H1 (cell line): Measurements from ENCODE around the gene BNIP1. TPM values are rescaled to one million over a fixed set of nuclear protein-coding genes. Genes with fewer than 3 reads are reported as not detected.

Source experiments
- CTCF ChIA-PET: fragments of 300-600 bp; sonication (Branson Sonifier 250); formaldehyde crosslinking; loops from one replicate; lab custom pipeline; 2021; ENCODE audit not compliant: partially characterized antibody; lab: Charles Lee
- POLR2A ChIA-PET: fragments of 300-600 bp; sonication (Branson Sonifier 250); formaldehyde crosslinking; loops from one replicate; lab custom pipeline; 2021; ENCODE audit warnings: inconsistent platforms; ENCODE audit not compliant: partially characterized antibody; lab: Charles Lee
- DNase-seq, 2 experiments: peaks; one replicate each; pipeline versions ENCODE4 v3.0.0 to v3.0.0-alpha.2; 2010 to 2022; ENCODE audit warnings: low spot score in 2 of 2, low read depth in 1 of 2, mixed read lengths in 1 of 2
- FAIRE-seq: peaks from 2 replicates; lab custom pipeline; 2011; peaks lifted over from hg19 to GRCh38; lab: Jason Lieb, UNC
- H2AFZ ChIP-seq: 2 replicates; pipeline ENCODE4 v1.8.1; 2012; ENCODE audit warnings: low read length, inconsistent platforms
- H2AK5ac ChIP-seq: 2 replicates; pipeline ENCODE4 v1.6.1; 2013; ENCODE audit warnings: low read depth, low read length
- H2BK120ac ChIP-seq: replicated peaks from 2 replicates; pipeline ENCODE3; 2013; ENCODE audit warnings: low read depth, low read length, inconsistent platforms
- H2BK12ac ChIP-seq: 2 replicates; pipeline ENCODE4 v1.6.1; 2013; ENCODE audit warnings: low read depth, low read length
- H2BK15ac ChIP-seq: 2 replicates; pipeline ENCODE4 v1.6.1; 2013; ENCODE audit warnings: low read length
- H2BK20ac ChIP-seq: 2 replicates; pipeline ENCODE4 v1.6.1; 2013; ENCODE audit warnings: low read length
- H2BK5ac ChIP-seq: 2 replicates; pipeline ENCODE4 v1.6.1; 2013; ENCODE audit warnings: low read depth, low read length
- H3K14ac ChIP-seq: 2 replicates; pipeline ENCODE4 v1.6.1; 2013; ENCODE audit warnings: inconsistent platforms; ENCODE audit not compliant: insufficient read length
- H3K18ac ChIP-seq: 2 replicates; pipeline ENCODE4 v1.6.1; 2013; ENCODE audit warnings: low read length; ENCODE audit errors: extremely low read depth
- H3K23ac ChIP-seq: 2 replicates; pipeline ENCODE4 v1.6.1; 2013; ENCODE audit warnings: inconsistent platforms; ENCODE audit not compliant: insufficient read length
- H3K23me2 ChIP-seq: 2 replicates; pipeline ENCODE4 v1.6.1; 2013; ENCODE audit warnings: low read depth, low read length
- H3K27ac ChIP-seq: 2 replicates; pipeline ENCODE4 v1.6.1; 2011; ENCODE audit warnings: low read depth, low read length, inconsistent platforms
- H3K27me3 ChIP-seq, 4 experiments: replicated peaks in 1 of 4; 1 replicate in 1 of 4; 2 replicates in 3 of 4; pipeline versions ENCODE4 v1.6.1 to v1.8.1; 2011 to 2013; ENCODE audit warnings: low read length in 3 of 4, mild to moderate bottlenecking in 3 of 4, inconsistent platforms in 2 of 4, mixed read lengths in 2 of 4, moderate library complexity in 1 of 4; ENCODE audit not compliant: control insufficient read depth in 3 of 4, insufficient read depth in 3 of 4; ENCODE audit errors: extremely low read depth in 1 of 4
- H3K36me3 ChIP-seq, 4 experiments: 2 replicates each; pipeline versions ENCODE4 v1.6.1 to v1.8.1; 2011 to 2013; ENCODE audit warnings: mild to moderate bottlenecking in 4 of 4, low read length in 3 of 4, moderate library complexity in 2 of 4, control low read depth in 1 of 4, inconsistent platforms in 1 of 4; ENCODE audit not compliant: insufficient read depth in 4 of 4, control insufficient read depth in 2 of 4
- H3K4ac ChIP-seq: replicated peaks from 2 replicates; pipeline ENCODE3; 2013; ENCODE audit warnings: low read length, low read depth, mixed read lengths, inconsistent platforms; ENCODE audit not compliant: insufficient read length
- H3K4me1 ChIP-seq, 4 experiments: replicated peaks in 1 of 4; 1 replicate in 1 of 4; 2 replicates in 3 of 4; pipeline versions ENCODE4 v1.6.1 to v1.8.1; 2011 to 2013; ENCODE audit warnings: low read length in 3 of 4, inconsistent platforms in 2 of 4, mixed read lengths in 1 of 4; ENCODE audit not compliant: insufficient read depth in 4 of 4, control insufficient read depth in 3 of 4
- H3K4me2 ChIP-seq, 2 experiments: 2 replicates each; pipeline versions ENCODE4 v1.6.1 to v1.8.1; 2011 to 2013; ENCODE audit warnings: low read depth in 2 of 2, low read length in 2 of 2, control low read depth in 1 of 2, inconsistent platforms in 1 of 2, mild to moderate bottlenecking in 1 of 2; ENCODE audit not compliant: insufficient read depth in 1 of 2
- H3K4me3 ChIP-seq, 4 experiments: fragments of 200-600, 300-600 bp in 1 of 4; sonication (generic), shearing (Covaris generic), sonication (Bioruptor Twin) in 1 of 4; 2 replicates each; pipeline versions ENCODE4 v1.5.1 to v1.8.1; 2011 to 2016; ENCODE audit warnings: low read length in 4 of 4, low read depth in 3 of 4, control low read depth in 2 of 4, inconsistent platforms in 2 of 4, mild to moderate bottlenecking in 2 of 4, mixed read lengths in 1 of 4, moderate library complexity in 1 of 4; ENCODE audit not compliant: insufficient read depth in 2 of 4; ENCODE audit errors: extremely low read depth in 1 of 4
- H3K56ac ChIP-seq: replicated peaks from 2 replicates; pipeline ENCODE3; 2013; ENCODE audit warnings: low read depth, mild to moderate bottlenecking, mixed read lengths, low read length, inconsistent platforms; ENCODE audit not compliant: insufficient read length
- H3K79me1 ChIP-seq: 2 replicates; pipeline ENCODE4 v1.6.1; 2013; ENCODE audit warnings: low read depth, low read length, control low read depth
- H3K79me2 ChIP-seq, 2 experiments: 2 replicates each; pipeline versions ENCODE4 v1.6.1 to v1.8.1; 2012 to 2013; ENCODE audit warnings: low read length in 2 of 2, mild to moderate bottlenecking in 2 of 2, inconsistent platforms in 1 of 2; ENCODE audit not compliant: insufficient read depth in 2 of 2, control insufficient read depth in 1 of 2
- H3K9ac ChIP-seq, 4 experiments: replicated peaks in 1 of 4; 1 replicate in 1 of 4; 2 replicates in 3 of 4; pipeline versions ENCODE4 v1.6.1 to v1.8.1; 2011 to 2013; ENCODE audit warnings: low read depth in 3 of 4, low read length in 3 of 4, control low read depth in 2 of 4, mild to moderate bottlenecking in 2 of 4, moderate library complexity in 2 of 4, inconsistent platforms in 1 of 4; ENCODE audit errors: extremely low read depth in 1 of 4
- H3K9me3 ChIP-seq, 2 experiments: 2 replicates each; pipeline versions ENCODE4 v1.6.1 to v1.8.1; 2012 to 2013; ENCODE audit warnings: mild to moderate bottlenecking in 2 of 2, moderate library complexity in 2 of 2, control low read depth in 1 of 2, inconsistent platforms in 1 of 2, low read depth in 1 of 2, low read length in 1 of 2, mixed read lengths in 1 of 2; ENCODE audit not compliant: insufficient read depth in 2 of 2
- H4K20me1 ChIP-seq, 2 experiments: replicated peaks in 1 of 2; 2 replicates each; pipeline versions ENCODE3 to v1.8.1; 2011 to 2013; ENCODE audit warnings: inconsistent platforms in 2 of 2, low read length in 2 of 2, mild to moderate bottlenecking in 1 of 2; ENCODE audit not compliant: insufficient read depth in 2 of 2, control insufficient read depth in 1 of 2
- H4K5ac ChIP-seq: 2 replicates; pipeline ENCODE4 v1.6.1; 2013; ENCODE audit warnings: low read length, low read depth, mixed read lengths, inconsistent platforms; ENCODE audit not compliant: insufficient read length
- H4K8ac ChIP-seq: 2 replicates; pipeline ENCODE4 v1.8.0; 2013; ENCODE audit warnings: mild to moderate bottlenecking, moderate library complexity, low read length, inconsistent platforms; ENCODE audit not compliant: insufficient read depth; ENCODE audit errors: extremely low read depth
- H4K91ac ChIP-seq: replicated peaks from 2 replicates; pipeline ENCODE3; 2013; ENCODE audit warnings: low read length, mixed read lengths, inconsistent platforms; ENCODE audit not compliant: insufficient read length
- CREB1 ChIP-seq: IDR thresholded peaks from 2 replicates; pipeline ENCODE4 v1.6.1; 2012; ENCODE audit warnings: inconsistent platforms
- CTCF ChIP-seq, 3 experiments: IDR thresholded peaks; 1 replicate in 2 of 3; 2 replicates in 1 of 3; pipeline versions ENCODE4 v1.5.1 to v1.6.1; 2011; ENCODE audit warnings: low read length in 3 of 3, mild to moderate bottlenecking in 3 of 3, inconsistent platforms in 2 of 3, low read depth in 1 of 3, moderate library complexity in 1 of 3; ENCODE audit not compliant: insufficient read depth in 1 of 3; ENCODE audit errors: control extremely low read depth in 1 of 3
- KDM5A ChIP-seq: fragments of 200-600 bp; IDR thresholded peaks from 2 replicates; pipeline ENCODE4 v1.7.1; 2012; ENCODE audit warnings: mild to moderate bottlenecking, low read length, inconsistent platforms, mixed read lengths
- RAD21 ChIP-seq, 2 experiments: IDR thresholded peaks in 1 of 2; conservative IDR thresholded peaks in 1 of 2; 2 replicates each; pipeline ENCODE4 v1.6.1; 2011; ENCODE audit warnings: low read depth in 2 of 2, low read length in 2 of 2, improper control_type of control experiment in 1 of 2, inconsistent platforms in 1 of 2, mild to moderate bottlenecking in 1 of 2, moderate library complexity in 1 of 2
- RNF2 ChIP-seq: fragments of 200-900, 300-1000 bp; sonication (generic); IDR thresholded peaks from 2 replicates; pipeline ENCODE4 v1.7.1; 2016; ENCODE audit warnings: borderline replicate concordance, low read depth, mild to moderate bottlenecking, antibody characterized with exemption, low read length; ENCODE audit not compliant: poor library complexity, severe bottlenecking; ENCODE audit errors: missing control alignments
- SIX5 ChIP-seq: IDR thresholded peaks from 2 replicates; pipeline ENCODE4 v1.6.1; 2011; ENCODE audit warnings: mild to moderate bottlenecking, low read depth, low read length
- WGBS, 2 experiments: shearing (Covaris generic) in 1 of 2; methylation state at CpG; one replicate each; pipeline versions ENCODE4 v1.1.6 to v1.1.7; 2013 to 2015; ENCODE audit warnings: low lambda C conversion rate in 2 of 2, mixed read lengths in 2 of 2, inconsistent platforms in 1 of 2, low coverage in 1 of 2, missing lambda C conversion rate in 1 of 2; ENCODE audit not compliant: insufficient replicate concordance in 2 of 2, insufficient coverage in 1 of 2, insufficient read length in 1 of 2; ENCODE audit errors: extremely low coverage in 1 of 2, missing lambda C conversion rate in 1 of 2; 5-methylcytosine and 5-hydroxymethylcytosine counted together
- polyA plus RNA-seq, 7 experiments: library from polyadenylated mRNA; depleted of rRNA in 3 of 7; stranded (reverse) in 5 of 7; unstranded in 2 of 7; fragments of >200 nt in 5 of 7; fragments of 200-250 nt in 2 of 7; gene quantifications; 1 replicate in 5 of 7; 2 replicates in 1 of 7; 4 replicates in 1 of 7; pipeline versions ENCODE4 v1.2.1 to v1.2.3, GENCODE V29; 2011 to 2013; ENCODE audit warnings: missing spikeins in 2 of 7, mixed read lengths in 2 of 7
- total RNA-seq: library from RNA; stranded (reverse); fragmentation: NEBNext Ultra II Directional; extraction: Animal tissue kit (Norgen Biotek cat#: 25700); gene quantifications from 2 replicates; pipeline ENCODE4 v1.2.1, GENCODE V29; 2021

BNIP1 gene
- total and polyA plus RNA-seq, 2 of the 8 experiments (the other 6 are each of a cell fraction or from before 2014, with no cell fraction given): 13.5 to 14.7 TPM

- Histone ChIP-seq H3K56ac (no peak overlapping the region), H3K79me1 (no peaks in the 10 kb centered on the region), H3K23me2 (no peaks in the 10 kb centered on the region; the same call in 1 of the 2 replicates), H3K27ac (no peak overlapping the region), H3K79me2 (no peaks in the 10 kb centered on the region), H2BK120ac (no peak overlapping the region), H4K91ac (no peak overlapping the region), H2BK15ac (no peak overlapping the region), H3K14ac (no peak overlapping the region), H3K4me1 (peaks cover 0 to 5% (median 2%) of the 10 kb centered on the region in 4 experiments; a peak in 3 of 7 replicates), H2AFZ (no peak overlapping the region), H3K4ac (no peak overlapping the region), H3K27me3 (peaks cover 0 to 2% (median 0%) of the 10 kb centered on the region in 4 experiments; a peak in 1 of 7 replicates), H3K4me2 (no peak overlapping the region), H4K8ac (no peak overlapping the region), H3K4me3 (no peak overlapping the region), H3K18ac (no peak overlapping the region), H4K20me1 (no peaks in the 10 kb centered on the region), H2AK5ac (no peak overlapping the region), H3K9me3 (peaks cover 0 to 5% of the 10 kb centered on the region in 2 experiments; a peak in 2 of 4 replicates), H3K36me3 (no peaks in the 10 kb centered on the region), H3K9ac (no peak overlapping the region), H2BK5ac (no peak overlapping the region), H2BK20ac (no peak overlapping the region), H4K5ac (no peak overlapping the region), H2BK12ac (no peak overlapping the region), H3K23ac (no peak overlapping the region)
- ChIA-PET CTCF (interaction anchor here (0.6 to 1.1 kb wide), 7 partner anchors 9 to 842 kb away, joined by 3 to 5 read pairs (median 4); no protein-coding TSS in a partner anchor), POLR2A (no interaction called here)
- FAIRE-seq: peak; percentile 36
- TF ChIP-seq RAD21 (IDR thresholded peaks at IDR 0.05 in 1 of 2, conservative IDR thresholded peaks at IDR 0.05 in 1 of 2; ENCODE audit: low read depth in 2 of 2, low read length in 2 of 2) (peak; percentile 26 to 39), CREB1 (no peak), CTCF (IDR thresholded peaks at IDR 0.05; ENCODE audit: control extremely low read depth in 1 of 3, insufficient read depth in 1 of 3, low read depth in 1 of 3, low read length in 3 of 3) (peak in 2 of 3 experiments; percentile 36 to 56; a peak in 2 of 4 replicates), KDM5A (no peak), RNF2 (no peak), SIX5 (no peak)
- no peak for DNase-seq
- WGBS, 2 experiments: 78 to 100% methylated on average over 1 to 5 of the region's 6 CpGs
Measured at GRCh38 chr5:173204185-173204979, 60.1 kb downstream of the BNIP1 start.
